K562 (cell line): Measurements from ENCODE around the gene NOL12. TPM values are rescaled to one million over a fixed set of nuclear protein-coding genes. Genes with fewer than 3 reads are reported as not detected.
A peak's percentile ranks its signal among the peaks of the same experiment; 100 is the strongest.

Experiments
- CAMTA2 ChIP-seq: fragments of 250-450 bp; sonication (Bioruptor Pico); conservative IDR thresholded peaks from 2 replicates; pipeline ENCODE4 v1.5.1; 2022
- GATA2 ChIP-seq: sonication (generic); formaldehyde crosslinking; IDR thresholded peaks from 2 replicates; pipeline ENCODE4 v1.4.0; 2020; ENCODE audit warnings: mild to moderate bottlenecking, missing genetic modification reagents
- HMG20A ChIP-seq: fragments of 450-650 bp; formaldehyde crosslinking; conservative IDR thresholded peaks from 2 replicates; pipeline ENCODE4 v1.4.0; 2020; ENCODE audit warnings: mild to moderate bottlenecking, mixed read lengths
- MAZ ChIP-seq, 2 experiments: fragments of 450-650 bp in 1 of 2; sonication (generic) in 1 of 2; formaldehyde crosslinking; IDR thresholded peaks in 1 of 2; conservative IDR thresholded peaks in 1 of 2; 2 replicates each; pipeline versions ENCODE4 v1.4.0 to v1.5.0; 2020; ENCODE audit warnings: mild to moderate bottlenecking in 1 of 2, missing genetic modification reagents in 1 of 2
- MIER1 ChIP-seq: fragments of 450-650 bp; IDR thresholded peaks from 2 replicates; pipeline ENCODE4 v1.6.1; 2016; ENCODE audit warnings: antibody characterized with exemption, mild to moderate bottlenecking, low read depth
- NFYB ChIP-seq: IDR thresholded peaks from 2 replicates; pipeline ENCODE4 v1.6.1; 2011; ENCODE audit warnings: mild to moderate bottlenecking, moderate library complexity; ENCODE audit not compliant: insufficient read length; ENCODE audit errors: extremely low read depth
- PCBP2 ChIP-seq: fragments of 200-400 bp; formaldehyde crosslinking; IDR thresholded peaks from 2 replicates; pipeline ENCODE4 v1.6.1; 2018; ENCODE audit warnings: low read length, low read depth, mild to moderate bottlenecking, moderate library complexity; ENCODE audit not compliant: poor library complexity, severe bottlenecking
- RFX1 ChIP-seq: fragments of 450-650 bp; IDR thresholded peaks from 2 replicates; pipeline ENCODE4 v1.6.1; 2016; ENCODE audit warnings: mild to moderate bottlenecking, moderate library complexity
- RHOXF2B ChIP-seq: fragments of 250-450 bp; sonication (Bioruptor Pico); conservative IDR thresholded peaks from 2 replicates; pipeline ENCODE4 v1.5.1; 2021
- SAFB2 ChIP-seq: fragments of 200-400 bp; formaldehyde crosslinking; IDR thresholded peaks from 2 replicates; pipeline ENCODE4 v1.6.1; 2018; ENCODE audit warnings: borderline replicate concordance, low read length, low read depth, moderate library complexity; ENCODE audit not compliant: severe bottlenecking
- SIRT6 ChIP-seq: IDR thresholded peaks from one replicate; pipeline ENCODE4 v1.6.1; 2012; ENCODE audit warnings: low read depth, mild to moderate bottlenecking, control low read depth, inconsistent platforms, low read length, moderate library complexity
- SP1 ChIP-seq: sonication (generic); formaldehyde crosslinking; IDR thresholded peaks from 2 replicates; pipeline ENCODE4 v1.8.1; 2022; ENCODE audit warnings: mild to moderate bottlenecking, missing genetic modification reagents
- TAF15 ChIP-seq: fragments of 200-400 bp; formaldehyde crosslinking; IDR thresholded peaks from 2 replicates; pipeline ENCODE4 v1.6.1; 2017; ENCODE audit warnings: mild to moderate bottlenecking, low read depth, low read length, moderate library complexity
- TCF3 ChIP-seq: sonication (generic); formaldehyde crosslinking; IDR thresholded peaks from 2 replicates; pipeline ENCODE4 v1.4.0; 2020; ENCODE audit warnings: mild to moderate bottlenecking, missing genetic modification reagents
- ZBTB7A ChIP-seq: IDR thresholded peaks from 2 replicates; pipeline ENCODE4 v1.6.1; 2011; ENCODE audit warnings: low read depth, mild to moderate bottlenecking, low read length, moderate library complexity, borderline replicate concordance; ENCODE audit not compliant: control insufficient read depth
- ZNF436 ChIP-seq: fragments of 250-450, 450-650 bp; sonication (Bioruptor Pico); formaldehyde crosslinking; IDR thresholded peaks from 2 replicates; pipeline ENCODE4 v1.7.0; 2020; ENCODE audit warnings: mild to moderate bottlenecking
- ZNF584 ChIP-seq: fragments of 200-800 bp; sonication (Bioruptor generic); IDR thresholded peaks from 2 replicates; pipeline ENCODE4 v1.6.1; 2016; ENCODE audit warnings: low read depth, mild to moderate bottlenecking, missing genetic modification characterization, missing compliant biosample characterization
- ZNF77 ChIP-seq: fragments of 250-450 bp; sonication (Bioruptor Pico); IDR thresholded peaks from 2 replicates; pipeline ENCODE4 v1.5.0; 2020
- ZNF785 ChIP-seq: fragments of 250-450 bp; sonication (Bioruptor Pico); IDR thresholded peaks from 2 replicates; pipeline ENCODE4 v1.4.0; 2020; ENCODE audit warnings: mild to moderate bottlenecking
- polyA plus RNA-seq, 8 experiments: library from polyadenylated mRNA; depleted of rRNA in 4 of 8; stranded (reverse) in 5 of 8; unstranded in 3 of 8; fragments of >200 nt; fragmentation: Nextera tagmentation in 2 of 8; fragmentation: Illumina TruSeq in 1 of 8; extraction: Ambion mirVana in 2 of 8; extraction: Trizol in 1 of 8; gene quantifications; 2 replicates each; pipeline versions ENCODE4 v1.2.1 to v1.2.3, GENCODE V29; 2011 to 2014; ENCODE audit warnings: inconsistent platforms in 1 of 8, missing spikeins in 1 of 8
- total RNA-seq, 7 experiments: library from RNA; depleted of rRNA in 6 of 7; stranded (reverse); fragments of >200 nt in 6 of 7; fragmentation: Illumina TruSeq in 2 of 7; extraction: Trizol in 2 of 7; gene quantifications; 2 replicates each; pipeline versions ENCODE4 v1.2.1 to v1.2.3, GENCODE V29; 2011 to 2021; ENCODE audit warnings: low replicate concordance in 1 of 7
- TF ChIP-seq, protein P1 (sequence below): fragments of 250-450 bp; sonication (Bioruptor Pico); IDR thresholded peaks from 2 replicates; pipeline ENCODE4 v1.8.0; 2022; ENCODE audit warnings: inconsistent platforms
- TF ChIP-seq, protein P2 (sequence below): fragments of 250-450 bp; sonication (Bioruptor Pico); IDR thresholded peaks from 2 replicates; pipeline ENCODE4 v1.4.0; 2020; ENCODE audit warnings: mild to moderate bottlenecking, moderate library complexity

The NOL12 gene
- total and polyA plus RNA-seq, 9 of the 15 experiments (the other 6 are each of a cell fraction or from before 2014, with no cell fraction given) = 2.8 to 40.9 (median 28.5) TPM

DNA sequence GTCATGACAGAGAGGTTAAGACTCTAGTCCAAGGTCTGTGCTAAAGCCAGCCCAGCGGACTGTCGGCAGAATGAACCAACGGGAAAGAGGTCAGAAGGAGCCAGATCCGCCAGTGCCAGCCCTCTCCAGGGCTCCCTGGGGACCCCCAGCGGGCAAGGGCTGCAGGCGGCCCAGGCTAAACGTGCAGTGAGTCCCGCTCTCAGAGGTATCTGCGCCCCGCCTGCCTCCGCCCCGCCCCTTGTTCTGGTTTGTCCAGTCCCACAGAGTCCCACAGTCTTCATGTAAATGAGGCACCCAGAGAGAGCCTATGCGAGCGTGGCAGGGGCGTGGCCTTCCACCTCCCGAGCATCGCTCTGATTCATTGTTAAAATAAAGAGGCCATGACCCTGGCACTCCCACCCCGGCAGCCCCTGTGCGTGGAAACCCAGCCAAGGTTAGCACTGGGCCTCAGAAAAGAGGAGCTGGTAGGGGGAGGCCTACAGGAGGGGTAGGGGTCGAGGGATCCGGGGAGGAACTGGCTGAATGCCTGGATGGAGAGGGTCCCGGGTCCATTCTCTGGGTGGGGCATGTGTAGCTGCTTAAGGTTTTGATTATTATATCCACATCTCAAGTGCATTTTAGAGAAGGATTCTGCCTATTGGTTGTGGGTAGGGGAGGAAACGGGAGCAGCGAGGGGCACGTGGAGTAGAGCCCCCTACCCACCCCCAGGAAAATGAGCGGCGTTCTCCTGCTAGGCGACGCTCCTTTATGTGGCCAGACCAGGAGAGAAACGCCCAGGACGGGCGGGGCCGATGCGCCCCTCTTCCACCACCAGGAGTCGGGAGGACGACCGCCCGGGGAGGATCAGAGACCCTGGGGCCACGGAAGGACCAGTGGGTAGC, 10.8 kb downstream of the NOL12 start, which contains the start of gene TRIOBP (continued):
- TF ChIP-seq SIRT6 (no peak), RHOXF2B (CRISPR knock-in tag) (no peak), ZNF584 (CRISPR knock-in tag) (no peak), ZNF436 (CRISPR knock-in tag) (no peak), TCF3 (no peak), PCBP2 (no peak), ZNF785 (CRISPR knock-in tag) (no peak), GATA2 (CRISPR knock-in tag) (no peak), MIER1 (no peak), HMG20A (no peak), CAMTA2 (no peak), ZBTB7A (0 out of 2 replicates have a peak, but pooled peaks have one; percentile 19), RFX1 (no peak), TAF15 (no peak), MAZ (CRISPR knock-in tag; conservative IDR thresholded peaks at IDR 0.05 in 1 of 2, IDR thresholded peaks at IDR 0.05 in 1 of 2) (0 out of 4 replicates have a peak, but pooled peaks of 1 of the 2 experiments have one; percentile 28), NFYB (no peak), SAFB2 (no peak), ZNF77 (CRISPR knock-in tag) (no peak), SP1 (CRISPR knock-in tag) (peak; percentile 50; the same call in 1 of the 2 replicates)
- TF ChIP-seq, protein P1, sequence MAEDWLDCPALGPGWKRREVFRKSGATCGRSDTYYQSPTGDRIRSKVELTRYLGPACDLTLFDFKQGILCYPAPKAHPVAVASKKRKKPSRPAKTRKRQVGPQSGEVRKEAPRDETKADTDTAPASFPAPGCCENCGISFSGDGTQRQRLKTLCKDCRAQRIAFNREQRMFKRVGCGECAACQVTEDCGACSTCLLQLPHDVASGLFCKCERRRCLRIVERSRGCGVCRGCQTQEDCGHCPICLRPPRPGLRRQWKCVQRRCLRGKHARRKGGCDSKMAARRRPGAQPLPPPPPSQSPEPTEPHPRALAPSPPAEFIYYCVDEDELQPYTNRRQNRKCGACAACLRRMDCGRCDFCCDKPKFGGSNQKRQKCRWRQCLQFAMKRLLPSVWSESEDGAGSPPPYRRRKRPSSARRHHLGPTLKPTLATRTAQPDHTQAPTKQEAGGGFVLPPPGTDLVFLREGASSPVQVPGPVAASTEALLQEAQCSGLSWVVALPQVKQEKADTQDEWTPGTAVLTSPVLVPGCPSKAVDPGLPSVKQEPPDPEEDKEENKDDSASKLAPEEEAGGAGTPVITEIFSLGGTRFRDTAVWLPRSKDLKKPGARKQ (CRISPR knock-in tag) = no peak
- TF ChIP-seq, protein P2, sequence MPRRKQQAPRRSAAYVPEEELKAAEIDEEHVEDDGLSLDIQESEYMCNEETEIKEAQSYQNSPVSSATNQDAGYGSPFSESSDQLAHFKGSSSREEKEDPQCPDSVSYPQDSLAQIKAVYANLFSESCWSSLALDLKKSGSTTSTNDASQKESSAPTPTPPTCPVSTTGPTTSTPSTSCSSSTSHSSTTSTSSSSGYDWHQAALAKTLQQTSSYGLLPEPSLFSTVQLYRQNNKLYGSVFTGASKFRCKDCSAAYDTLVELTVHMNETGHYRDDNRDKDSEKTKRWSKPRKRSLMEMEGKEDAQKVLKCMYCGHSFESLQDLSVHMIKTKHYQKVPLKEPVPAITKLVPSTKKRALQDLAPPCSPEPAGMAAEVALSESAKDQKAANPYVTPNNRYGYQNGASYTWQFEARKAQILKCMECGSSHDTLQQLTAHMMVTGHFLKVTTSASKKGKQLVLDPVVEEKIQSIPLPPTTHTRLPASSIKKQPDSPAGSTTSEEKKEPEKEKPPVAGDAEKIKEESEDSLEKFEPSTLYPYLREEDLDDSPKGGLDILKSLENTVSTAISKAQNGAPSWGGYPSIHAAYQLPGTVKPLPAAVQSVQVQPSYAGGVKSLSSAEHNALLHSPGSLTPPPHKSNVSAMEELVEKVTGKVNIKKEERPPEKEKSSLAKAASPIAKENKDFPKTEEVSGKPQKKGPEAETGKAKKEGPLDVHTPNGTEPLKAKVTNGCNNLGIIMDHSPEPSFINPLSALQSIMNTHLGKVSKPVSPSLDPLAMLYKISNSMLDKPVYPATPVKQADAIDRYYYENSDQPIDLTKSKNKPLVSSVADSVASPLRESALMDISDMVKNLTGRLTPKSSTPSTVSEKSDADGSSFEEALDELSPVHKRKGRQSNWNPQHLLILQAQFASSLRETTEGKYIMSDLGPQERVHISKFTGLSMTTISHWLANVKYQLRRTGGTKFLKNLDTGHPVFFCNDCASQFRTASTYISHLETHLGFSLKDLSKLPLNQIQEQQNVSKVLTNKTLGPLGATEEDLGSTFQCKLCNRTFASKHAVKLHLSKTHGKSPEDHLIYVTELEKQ (CRISPR knock-in tag) = no peak
